Hepatocyte (in vitro differentiated cells): ENCODE results near the gene LLGL1. TPM values are rescaled to one million over a fixed set of nuclear protein-coding genes. Genes with fewer than 3 reads are reported as not detected.
"Not testable (repeated sequence)": the region's sequence is repeated elsewhere in the genome, so short reads cannot be mapped to it uniquely, and the experiment has no call there.

Experiments used
- DNase-seq: peaks from one replicate; pipeline ENCODE4 v3.0.0-alpha.2; 2016; ENCODE audit warnings: low spot score
- H2AFZ ChIP-seq: fragments of 200-600 bp; sonication (generic); 2 replicates; pipeline ENCODE4 v1.6.0; 2016; ENCODE audit warnings: antibody characterized with exemption, mild to moderate bottlenecking
- H3K27ac ChIP-seq: fragments of 200-600 bp; sonication (generic); 2 replicates; pipeline ENCODE4 v1.5.1; 2016; ENCODE audit warnings: mild to moderate bottlenecking
- H3K27me3 ChIP-seq: fragments of 200-600 bp; sonication (generic); 2 replicates; pipeline ENCODE4 v1.6.1; 2016
- H3K36me3 ChIP-seq: fragments of 200-600 bp; sonication (generic); replicated peaks from 2 replicates; pipeline ENCODE4 v1.5.1; 2016; ENCODE audit warnings: low read depth; ENCODE audit not compliant: insufficient read depth
- H3K4me1 ChIP-seq: fragments of 200-600 bp; sonication (generic); 2 replicates; pipeline ENCODE4 v1.5.1; 2016; ENCODE audit warnings: mild to moderate bottlenecking, moderate library complexity; ENCODE audit not compliant: insufficient read depth
- H3K4me2 ChIP-seq: fragments of 200-600 bp; sonication (generic); 2 replicates; pipeline ENCODE4 v1.6.0; 2016
- H3K4me3 ChIP-seq: fragments of 200-600 bp; sonication (generic); 2 replicates; pipeline ENCODE4 v1.5.1; 2016; ENCODE audit warnings: mild to moderate bottlenecking
- H3K79me2 ChIP-seq: fragments of 200-600 bp; sonication (generic); 2 replicates; pipeline ENCODE4 v1.6.0; 2017; ENCODE audit warnings: mild to moderate bottlenecking
- H3K9me2 ChIP-seq: fragments of 200-600 bp; sonication (generic); replicated peaks from 2 replicates; pipeline ENCODE4 v1.6.0; 2017; ENCODE audit warnings: mild to moderate bottlenecking; ENCODE audit not compliant: insufficient read depth
- H3K9me3 ChIP-seq: fragments of 200-600 bp; sonication (generic); 2 replicates; pipeline ENCODE4 v1.5.1; 2016; ENCODE audit warnings: low read depth, mild to moderate bottlenecking
- H4K20me1 ChIP-seq: fragments of 200-600 bp; sonication (generic); 2 replicates; pipeline ENCODE4 v1.6.0; 2016; ENCODE audit warnings: mild to moderate bottlenecking; ENCODE audit not compliant: insufficient read depth, poor library complexity, severe bottlenecking
- EZH2 ChIP-seq: fragments of 200-600 bp; sonication (generic); IDR thresholded peaks from 2 replicates; pipeline ENCODE4 v1.6.1; 2016; ENCODE audit warnings: antibody characterized with exemption, mild to moderate bottlenecking, borderline replicate concordance
- EZH2phosphoT487 ChIP-seq: fragments of 200-600 bp; sonication (generic); IDR thresholded peaks from one replicate; pipeline ENCODE4 v1.6.1; 2018; ENCODE audit warnings: antibody characterized with exemption, mild to moderate bottlenecking, low read depth, moderate library complexity; ENCODE audit not compliant: unreplicated experiment, severe bottlenecking
- WGBS: methylation state at CpG from one replicate; pipeline ENCODE4 v1.1.6; 2016; ENCODE audit warnings: low lambda C conversion rate; ENCODE audit errors: missing lambda C conversion rate; 5-methylcytosine and 5-hydroxymethylcytosine counted together
- polyA plus RNA-seq: library from polyadenylated mRNA; unstranded; fragments of >200 nt; fragmentation: Nextera tagmentation; extraction: Ambion mirVana; gene quantifications from 2 replicates; pipeline ENCODE4 v1.2.1, GENCODE V29; 2016
- total RNA-seq: library from RNA; depleted of rRNA; stranded (reverse); fragments of >200 nt; gene quantifications from 2 replicates; pipeline ENCODE4 v1.2.3, GENCODE V29; 2014
- TF ChIP-seq, protein P1 (sequence below): fragments of 200-600 bp; sonication (generic); IDR thresholded peaks from 2 replicates; pipeline ENCODE4 v1.5.1; 2016; ENCODE audit warnings: antibody characterized with exemption, mild to moderate bottlenecking; ENCODE audit not compliant: poor library complexity

Gene LLGL1
- total and polyA plus RNA-seq, 2 experiments from 2014 or later, result 5.4 to 51.9 TPM

GRCh38 chr17:18205861-18206260 is 19.6 kb upstream of the LLGL1 start:
- peaks cover 46% of the 10 kb centered on the region for H3K79me2 ChIP-seq
- WGBS, result 100% methylated on average over 2 of the region's 2 CpGs

GRCh38 chr17:18206962-18207361 is 18.5 kb upstream of the LLGL1 start:
- H3K36me3 ChIP-seq, result no peaks in the 10 kb centered on the region
- no peak for DNase-seq
- no peaks in the 10 kb centered on the region for H3K9me3 ChIP-seq
- H3K4me3 ChIP-seq, result no peak overlapping the region
- H4K20me1 ChIP-seq, result peaks cover 27% of the 10 kb centered on the region
- H3K27ac ChIP-seq, result no peak overlapping the region
- peaks cover 37% of the 10 kb centered on the region for H3K79me2 ChIP-seq
- no peak overlapping the region for H3K4me2 ChIP-seq
- no peaks in the 10 kb centered on the region for H3K27me3 ChIP-seq
- H3K9me2 ChIP-seq, result no peaks in the 10 kb centered on the region
- TF ChIP-seq, protein P1, sequence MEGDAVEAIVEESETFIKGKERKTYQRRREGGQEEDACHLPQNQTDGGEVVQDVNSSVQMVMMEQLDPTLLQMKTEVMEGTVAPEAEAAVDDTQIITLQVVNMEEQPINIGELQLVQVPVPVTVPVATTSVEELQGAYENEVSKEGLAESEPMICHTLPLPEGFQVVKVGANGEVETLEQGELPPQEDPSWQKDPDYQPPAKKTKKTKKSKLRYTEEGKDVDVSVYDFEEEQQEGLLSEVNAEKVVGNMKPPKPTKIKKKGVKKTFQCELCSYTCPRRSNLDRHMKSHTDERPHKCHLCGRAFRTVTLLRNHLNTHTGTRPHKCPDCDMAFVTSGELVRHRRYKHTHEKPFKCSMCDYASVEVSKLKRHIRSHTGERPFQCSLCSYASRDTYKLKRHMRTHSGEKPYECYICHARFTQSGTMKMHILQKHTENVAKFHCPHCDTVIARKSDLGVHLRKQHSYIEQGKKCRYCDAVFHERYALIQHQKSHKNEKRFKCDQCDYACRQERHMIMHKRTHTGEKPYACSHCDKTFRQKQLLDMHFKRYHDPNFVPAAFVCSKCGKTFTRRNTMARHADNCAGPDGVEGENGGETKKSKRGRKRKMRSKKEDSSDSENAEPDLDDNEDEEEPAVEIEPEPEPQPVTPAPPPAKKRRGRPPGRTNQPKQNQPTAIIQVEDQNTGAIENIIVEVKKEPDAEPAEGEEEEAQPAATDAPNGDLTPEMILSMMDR, result no peak
- no peak for TF ChIP-seq EZH2phosphoT487
- no peak for TF ChIP-seq EZH2
- no peak overlapping the region for H2AFZ ChIP-seq
- H3K4me1 ChIP-seq, result no peaks in the 10 kb centered on the region

More at GRCh38 chr17:18205861-18206260, 19.6 kb upstream of the LLGL1 start:
- Histone ChIP-seq H3K4me3 (no peak overlapping the region), H3K27ac (no peak overlapping the region), H3K36me3 (no peaks in the 10 kb centered on the region), H2AFZ (no peak overlapping the region), H3K4me2 (no peak overlapping the region), H3K9me2 (no peaks in the 10 kb centered on the region), H3K4me1 (no peaks in the 10 kb centered on the region), H4K20me1 (peaks cover 34% of the 10 kb centered on the region), H3K27me3 (no peaks in the 10 kb centered on the region), H3K9me3 (no peaks in the 10 kb centered on the region)
- no peak for DNase-seq
- TF ChIP-seq EZH2 (no peak), EZH2phosphoT487 (no peak)
- TF ChIP-seq, protein P1, result no peak

GRCh38 chr17:18208092-18208491 is 17.3 kb upstream of the LLGL1 start:
- H3K4me3 ChIP-seq, result no peak overlapping the region
- no peaks in the 10 kb centered on the region for H3K36me3 ChIP-seq
- H3K4me2 ChIP-seq, result no peak overlapping the region
- no peaks in the 10 kb centered on the region for H3K9me3 ChIP-seq
- peaks cover 28% of the 10 kb centered on the region for H3K79me2 ChIP-seq
- H3K27me3 ChIP-seq, result no peaks in the 10 kb centered on the region
- H3K9me2 ChIP-seq, result no peaks in the 10 kb centered on the region
- H3K4me1 ChIP-seq, result no peaks in the 10 kb centered on the region
- H3K27ac ChIP-seq, result no peak overlapping the region
- 97% methylated on average over 19 of the region's 19 CpGs for WGBS
- H4K20me1 ChIP-seq, result peaks cover 27% of the 10 kb centered on the region
- TF ChIP-seq EZH2phosphoT487 (no peak), EZH2 (no peak)
- TF ChIP-seq, protein P1, result no peak
- H2AFZ ChIP-seq, result no peak overlapping the region
- DNase-seq, result no peak

DNA sequence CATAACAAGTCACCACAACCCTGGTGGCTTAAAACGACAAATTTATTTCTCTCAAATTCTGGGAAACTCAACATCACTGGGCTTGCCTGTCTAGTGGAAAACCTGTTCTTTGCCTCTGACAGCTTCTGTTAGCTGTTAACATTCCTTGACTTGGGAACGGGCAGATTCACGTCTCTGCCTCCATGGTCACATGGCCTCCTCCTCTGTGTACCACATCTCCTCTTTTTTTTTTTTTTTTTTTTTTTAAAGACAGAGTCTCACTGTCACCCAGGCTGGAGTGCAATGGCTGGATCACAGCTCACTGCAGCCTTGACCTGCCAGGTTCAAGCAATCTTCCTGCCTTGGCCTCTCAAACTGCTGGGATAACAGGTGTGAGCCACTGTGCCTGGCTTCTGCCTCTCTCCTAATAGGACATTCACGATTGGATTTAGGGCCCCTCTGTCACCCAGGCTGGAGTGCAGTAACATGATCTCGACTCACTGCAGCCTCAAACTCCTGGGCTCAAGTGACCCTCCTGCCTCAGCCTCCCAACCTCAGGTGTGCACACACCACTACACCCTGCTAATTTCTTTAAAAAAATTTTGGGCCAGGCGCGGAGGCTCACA is 11.7 kb upstream of the LLGL1 start:
- Histone ChIP-seq H4K20me1 (no peaks in the 10 kb centered on the region), H3K36me3 (no peaks in the 10 kb centered on the region), H3K27me3 (no peaks in the 10 kb centered on the region), H3K79me2 (no peaks in the 10 kb centered on the region), H3K4me1 (no peaks in the 10 kb centered on the region), H3K4me3 (no peak overlapping the region), H3K9me2 (no peaks in the 10 kb centered on the region), H3K27ac (no peak overlapping the region), H2AFZ (no peak overlapping the region), H3K4me2 (no peak overlapping the region), H3K9me3 (no peaks in the 10 kb centered on the region)
- no peak for TF ChIP-seq EZH2phosphoT487
- TF ChIP-seq, protein P1, result no peak
- no peak for TF ChIP-seq EZH2
- WGBS, result 67% methylated on average over 7 of the region's 7 CpGs
- DNase-seq, result no peak

DNA sequence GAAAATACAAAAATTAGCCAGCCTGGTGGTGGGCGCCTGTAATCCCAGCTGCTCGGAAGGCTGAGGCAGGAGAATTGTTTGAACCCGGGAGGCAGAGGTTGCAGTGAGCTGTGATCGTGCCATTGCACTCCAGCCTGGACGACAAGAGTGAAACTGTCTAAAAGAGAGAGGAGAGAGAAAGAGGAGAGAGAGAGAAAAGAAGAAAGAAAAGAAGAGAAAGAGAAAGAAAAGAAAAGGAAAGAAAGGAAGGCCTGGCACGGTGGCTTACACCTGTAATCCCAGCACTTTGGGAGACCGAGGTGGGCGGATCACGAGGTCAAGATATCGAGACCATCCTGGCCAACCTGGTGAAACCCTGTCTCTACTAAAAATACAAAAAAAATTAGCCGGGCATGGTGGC is 8.5 kb upstream of the LLGL1 start:
- not testable (repeated sequence) for H3K27me3 ChIP-seq, H3K4me1 ChIP-seq, H4K20me1 ChIP-seq, H3K9me3 ChIP-seq, H3K36me3 ChIP-seq, H2AFZ ChIP-seq, H3K9me2 ChIP-seq, H3K4me3 ChIP-seq, H3K79me2 ChIP-seq, H3K4me2 ChIP-seq, H3K27ac ChIP-seq, DNase-seq
- WGBS, result 86% methylated on average over 11 of the region's 11 CpGs
